ENCODE data around the gene HCFC1. TPM values are rescaled to one million over a fixed set of nuclear protein-coding genes. Genes with fewer than 3 reads are reported as not detected.

The HCFC1 gene
- total RNA-seq, 1 experiment from 2014 or later = 79.9 TPM

DNA sequence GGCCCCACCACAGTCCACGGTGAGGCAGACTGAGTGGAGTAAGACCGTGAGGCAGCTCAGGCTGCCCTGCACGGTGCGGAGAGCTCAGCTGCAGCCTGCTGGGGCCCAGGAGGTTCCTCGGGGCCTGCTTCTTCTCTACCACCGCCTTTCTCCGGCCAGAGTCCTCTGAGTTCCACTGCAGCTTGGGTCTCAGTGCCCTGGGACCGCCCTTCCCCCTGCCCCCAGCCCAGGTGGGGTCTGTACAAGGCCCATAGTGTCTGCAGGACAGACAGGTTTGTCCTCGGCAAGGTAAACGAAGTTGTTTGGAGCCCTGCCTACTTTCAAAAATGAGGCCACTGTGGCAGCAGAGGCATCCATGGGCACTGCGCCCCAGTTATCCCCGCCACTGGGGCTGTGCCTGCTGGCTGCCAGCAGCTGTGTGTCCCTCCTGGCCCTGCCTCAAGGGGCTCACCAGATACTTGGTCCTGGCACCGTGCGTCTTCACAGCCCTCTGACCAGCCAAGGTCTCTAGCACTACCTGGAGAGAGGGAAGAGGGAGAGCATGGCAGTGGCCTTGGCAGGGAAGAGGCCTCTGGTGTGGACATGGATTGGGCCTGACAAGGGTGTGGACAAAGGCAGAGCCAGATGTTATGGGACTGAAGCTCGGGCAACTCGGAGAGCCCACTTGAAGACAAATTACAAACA lies 44.1 kb upstream of the HCFC1 start:
- ChIA-PET POLR2A (ENCODE audit: unreplicated experiment) (no interaction called here), CTCF (no interaction called here)
- H3F3A ChIP-seq (ENCODE audit: insufficient read depth, low read depth) = no peaks in the 10 kb centered on the region
- no peaks in the 10 kb centered on the region for H3K9me2 ChIP-seq (ENCODE audit: insufficient read depth)
- no peaks in the 10 kb centered on the region for H3K36me3 ChIP-seq (ENCODE audit: low read depth)
- H2AFZ ChIP-seq = no peak overlapping the region
- H3K4me3 ChIP-seq = no peak overlapping the region
- H3K4me2 ChIP-seq = no peak overlapping the region
- no peaks in the 10 kb centered on the region for H4K20me1 ChIP-seq (ENCODE audit: insufficient read depth)
- H3K27me3 ChIP-seq (ENCODE audit: insufficient read depth, low read depth) = no peaks in the 10 kb centered on the region
- no peaks in the 10 kb centered on the region for H3K9me3 ChIP-seq (ENCODE audit: insufficient read depth, low read depth)
- no TSS peak for BruUV-seq (replicated peaks)
- DNase-seq = no peak
- H3K4me1 ChIP-seq (replicated peaks; ENCODE audit: insufficient read depth) = 0 out of 2 replicates have a peak, but pooled peaks cover under 1% of the 10 kb centered on the region
- intact Hi-C loops (cut with micrococcal nuclease; ENCODE audit: unreplicated experiment) = no loop called here
- no peak overlapping the region for H3K27ac ChIP-seq
- H3K79me2 ChIP-seq (ENCODE audit: low read depth) = peaks cover 29% of the 10 kb centered on the region
- TF ChIP-seq, protein P1, sequence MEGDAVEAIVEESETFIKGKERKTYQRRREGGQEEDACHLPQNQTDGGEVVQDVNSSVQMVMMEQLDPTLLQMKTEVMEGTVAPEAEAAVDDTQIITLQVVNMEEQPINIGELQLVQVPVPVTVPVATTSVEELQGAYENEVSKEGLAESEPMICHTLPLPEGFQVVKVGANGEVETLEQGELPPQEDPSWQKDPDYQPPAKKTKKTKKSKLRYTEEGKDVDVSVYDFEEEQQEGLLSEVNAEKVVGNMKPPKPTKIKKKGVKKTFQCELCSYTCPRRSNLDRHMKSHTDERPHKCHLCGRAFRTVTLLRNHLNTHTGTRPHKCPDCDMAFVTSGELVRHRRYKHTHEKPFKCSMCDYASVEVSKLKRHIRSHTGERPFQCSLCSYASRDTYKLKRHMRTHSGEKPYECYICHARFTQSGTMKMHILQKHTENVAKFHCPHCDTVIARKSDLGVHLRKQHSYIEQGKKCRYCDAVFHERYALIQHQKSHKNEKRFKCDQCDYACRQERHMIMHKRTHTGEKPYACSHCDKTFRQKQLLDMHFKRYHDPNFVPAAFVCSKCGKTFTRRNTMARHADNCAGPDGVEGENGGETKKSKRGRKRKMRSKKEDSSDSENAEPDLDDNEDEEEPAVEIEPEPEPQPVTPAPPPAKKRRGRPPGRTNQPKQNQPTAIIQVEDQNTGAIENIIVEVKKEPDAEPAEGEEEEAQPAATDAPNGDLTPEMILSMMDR (conservative IDR thresholded peaks at IDR 0.05) = no peak
- no peak for TF ChIP-seq EZH2 (IDR thresholded peaks at IDR 0.05; ENCODE audit: low read depth)

DNA sequence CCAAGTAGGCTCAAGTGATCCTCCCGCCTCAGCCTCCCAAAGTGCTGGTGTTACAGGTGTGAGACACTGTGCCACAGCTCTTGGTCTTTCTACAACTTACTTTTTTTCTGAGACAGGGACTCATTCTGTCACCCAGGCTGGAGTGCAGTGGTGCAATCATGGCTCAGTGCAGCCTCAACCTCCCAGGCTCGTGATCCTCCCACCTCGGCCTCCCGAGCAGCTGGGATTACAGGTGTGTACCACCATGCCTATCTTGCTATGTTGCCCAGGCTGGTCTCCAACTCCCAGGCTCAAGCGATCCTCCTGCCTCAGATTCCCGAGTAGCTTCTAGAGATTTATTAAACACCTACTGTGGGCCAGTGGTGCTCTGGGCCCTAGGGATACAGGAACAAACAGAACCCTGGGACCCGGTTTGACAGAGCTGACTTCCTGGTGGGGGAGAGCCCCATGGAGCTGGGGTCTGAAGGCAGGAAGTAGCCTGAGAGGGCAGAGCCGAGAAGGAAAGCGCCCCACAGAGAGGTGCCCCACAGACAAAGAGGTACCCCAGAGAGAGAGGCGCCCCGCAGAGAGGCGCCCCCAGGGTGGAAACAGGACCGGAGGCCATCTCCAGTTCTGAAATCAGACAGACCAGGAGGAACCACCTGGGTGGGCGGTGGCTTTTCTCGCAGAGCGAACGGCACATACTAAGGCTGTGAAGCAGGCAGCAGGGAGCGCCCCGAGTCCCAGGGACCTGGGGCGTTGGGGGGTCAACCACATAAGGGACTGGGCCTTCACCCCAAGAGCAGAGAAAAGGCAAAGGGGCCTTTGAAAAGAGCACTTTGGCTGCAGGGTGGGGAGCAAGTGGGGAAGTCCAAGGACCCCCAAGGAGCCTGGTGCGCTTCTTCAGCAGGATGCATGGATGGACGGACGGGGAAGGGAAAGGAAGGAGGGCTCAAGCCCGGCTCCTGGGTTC lies 43.1 kb upstream of the HCFC1 start:
- intact Hi-C loops (cut with micrococcal nuclease; ENCODE audit: unreplicated experiment) = no loop called here
- POLR2A ChIA-PET (ENCODE audit: unreplicated experiment) = no interaction called here
- Histone ChIP-seq H3F3A (ENCODE audit: insufficient read depth, low read depth) (no peaks in the 10 kb centered on the region), H3K4me3 (no peak overlapping the region), H3K27ac (no peak overlapping the region), H3K36me3 (ENCODE audit: low read depth) (no peaks in the 10 kb centered on the region), H3K27me3 (ENCODE audit: insufficient read depth, low read depth) (no peaks in the 10 kb centered on the region), H3K79me2 (ENCODE audit: low read depth) (peaks cover 29% of the 10 kb centered on the region), H3K9me2 (ENCODE audit: insufficient read depth) (no peaks in the 10 kb centered on the region), H3K4me1 (replicated peaks; ENCODE audit: insufficient read depth) (no peaks in the 10 kb centered on the region), H4K20me1 (ENCODE audit: insufficient read depth) (no peaks in the 10 kb centered on the region), H3K9me3 (ENCODE audit: insufficient read depth, low read depth) (no peaks in the 10 kb centered on the region), H3K4me2 (no peak overlapping the region), H2AFZ (no peak overlapping the region)
- DNase-seq = no peak
- CTCF ChIA-PET = interaction anchor here (0.6 to 1.0 kb wide), 2 partner anchors 69 to 78 kb away, joined by 4 to 7 read pairs; no protein-coding TSS in a partner anchor
- no TSS peak for BruUV-seq (replicated peaks)
- TF ChIP-seq EZH2 (IDR thresholded peaks at IDR 0.05; ENCODE audit: low read depth) = no peak
- TF ChIP-seq, protein P1 (conservative IDR thresholded peaks at IDR 0.05) = no peak

DNA sequence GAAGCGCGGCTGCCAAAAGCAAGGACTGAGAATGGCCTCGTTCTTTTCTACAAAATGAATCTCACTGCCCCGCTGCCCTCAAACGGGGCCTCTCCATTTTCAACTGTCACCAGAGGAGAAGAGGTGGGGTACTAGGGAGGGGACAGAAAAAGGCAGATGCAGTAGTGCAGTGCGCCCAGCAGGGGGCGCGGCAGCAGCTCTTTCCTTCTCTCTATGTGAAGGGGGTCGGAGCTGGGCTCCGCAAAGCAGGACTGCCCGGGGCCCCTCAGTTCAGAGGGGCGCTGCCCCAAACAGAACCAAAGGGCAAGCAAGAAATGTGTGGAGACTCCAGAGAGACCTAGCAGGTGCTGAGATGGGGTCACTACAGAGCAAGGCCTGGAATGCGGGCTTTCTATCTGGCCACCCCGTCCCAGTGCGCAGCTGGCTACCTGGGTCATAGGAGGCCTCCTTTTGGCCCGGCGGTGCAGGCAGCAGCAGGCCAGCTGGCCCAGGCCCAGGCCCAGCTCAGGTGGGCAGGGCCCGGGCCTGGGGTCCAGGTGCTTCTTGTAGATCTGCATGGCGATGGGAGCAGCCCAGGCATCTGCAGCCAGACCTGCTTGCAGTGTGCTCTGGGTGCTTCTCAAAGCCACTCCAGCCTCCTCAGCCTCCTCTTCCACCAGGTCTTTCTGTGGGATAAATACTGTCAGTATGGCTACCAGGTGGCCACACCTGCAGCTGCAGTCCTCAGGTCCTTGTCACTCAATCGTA lies 42.2 kb upstream of the HCFC1 start:
- peak in 1 of 2 experiments; percentile 50 for DNase-seq
- POLR2A ChIA-PET (ENCODE audit: unreplicated experiment) = interaction anchor here (0.5 to 0.7 kb wide), 2 partner anchors 20 to 351 kb away, joined by 3 to 10 read pairs; no protein-coding TSS in a partner anchor
- Histone ChIP-seq H3K36me3 (ENCODE audit: low read depth) (no peaks in the 10 kb centered on the region), H3K79me2 (ENCODE audit: low read depth) (peaks cover 22% of the 10 kb centered on the region), H3K27me3 (ENCODE audit: insufficient read depth, low read depth) (no peaks in the 10 kb centered on the region), H3K4me1 (replicated peaks; ENCODE audit: insufficient read depth) (no peaks in the 10 kb centered on the region), H3K4me3 (no peak overlapping the region), H3K9me2 (ENCODE audit: insufficient read depth) (no peaks in the 10 kb centered on the region), H3F3A (ENCODE audit: insufficient read depth, low read depth) (no peaks in the 10 kb centered on the region), H2AFZ (no peak overlapping the region), H3K27ac (no peak overlapping the region), H4K20me1 (ENCODE audit: insufficient read depth) (no peaks in the 10 kb centered on the region), H3K9me3 (ENCODE audit: insufficient read depth, low read depth) (no peaks in the 10 kb centered on the region), H3K4me2 (no peak overlapping the region)
- CTCF ChIA-PET = interaction anchor here (0.6 to 1.1 kb wide), 3 partner anchors 8 to 79 kb away, joined by 4 to 7 read pairs (median 4); no protein-coding TSS in a partner anchor
- intact Hi-C loops (cut with micrococcal nuclease; ENCODE audit: unreplicated experiment) = no loop called here
- no peak for TF ChIP-seq EZH2 (IDR thresholded peaks at IDR 0.05; ENCODE audit: low read depth)
- TF ChIP-seq, protein P1 (conservative IDR thresholded peaks at IDR 0.05) = peak; percentile 93
- BruUV-seq (replicated peaks) = no TSS peak
